Upper lobe of left lung (tissue), 4 donors: ENCODE data around the gene IRF2.
"Not testable (repeated sequence)": the region's sequence is repeated elsewhere in the genome, so short reads cannot be mapped to it uniquely, and the experiment has no call there.

Experiments
- POLR2A ChIP-seq, 4 donors: fragments of 450-650 bp; IDR thresholded peaks; one replicate each; pipeline ENCODE4 v1.5.1; 2016 to 2017; ENCODE audit warnings: antibody characterized with exemption in 4 of 4, mild to moderate bottlenecking in 2 of 4
- POLR2AphosphoS5 ChIP-seq, 2 donors: sonication (generic); formaldehyde crosslinking; IDR thresholded peaks; one replicate each; pipeline ENCODE4 v1.5.1; 2017; ENCODE audit warnings: antibody characterized with exemption in 2 of 2
- TF ChIP-seq, protein P1 (sequence below), 6 experiments: fragments of 450-650 bp in 4 of 6; fragments of 200-600 bp in 2 of 6; sonication (generic) in 2 of 6; IDR thresholded peaks; one replicate each; pipeline ENCODE4 v1.5.1; 2016 to 2019; ENCODE audit warnings: antibody characterized with exemption in 6 of 6

DNA sequence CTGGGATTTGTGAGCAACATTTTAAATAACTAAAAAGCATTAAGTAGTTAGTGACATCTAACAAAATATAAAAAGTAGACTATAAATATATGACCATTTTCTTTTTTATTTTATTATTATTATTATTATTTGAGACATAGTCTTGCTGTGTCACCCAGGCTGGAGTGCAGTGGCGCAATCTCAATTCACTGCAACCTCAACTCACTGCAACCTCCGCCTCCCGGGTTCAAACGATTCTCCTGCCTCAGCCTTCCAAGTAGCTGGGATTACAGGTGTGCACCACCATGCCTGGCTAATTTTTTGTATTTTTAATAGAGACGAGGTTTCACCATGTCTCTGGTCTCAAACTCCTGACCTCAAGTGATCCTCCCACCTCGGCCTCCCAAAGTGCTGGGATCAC lies 128.1 kb downstream of the IRF2 start:
- TF ChIP-seq, protein P1, sequence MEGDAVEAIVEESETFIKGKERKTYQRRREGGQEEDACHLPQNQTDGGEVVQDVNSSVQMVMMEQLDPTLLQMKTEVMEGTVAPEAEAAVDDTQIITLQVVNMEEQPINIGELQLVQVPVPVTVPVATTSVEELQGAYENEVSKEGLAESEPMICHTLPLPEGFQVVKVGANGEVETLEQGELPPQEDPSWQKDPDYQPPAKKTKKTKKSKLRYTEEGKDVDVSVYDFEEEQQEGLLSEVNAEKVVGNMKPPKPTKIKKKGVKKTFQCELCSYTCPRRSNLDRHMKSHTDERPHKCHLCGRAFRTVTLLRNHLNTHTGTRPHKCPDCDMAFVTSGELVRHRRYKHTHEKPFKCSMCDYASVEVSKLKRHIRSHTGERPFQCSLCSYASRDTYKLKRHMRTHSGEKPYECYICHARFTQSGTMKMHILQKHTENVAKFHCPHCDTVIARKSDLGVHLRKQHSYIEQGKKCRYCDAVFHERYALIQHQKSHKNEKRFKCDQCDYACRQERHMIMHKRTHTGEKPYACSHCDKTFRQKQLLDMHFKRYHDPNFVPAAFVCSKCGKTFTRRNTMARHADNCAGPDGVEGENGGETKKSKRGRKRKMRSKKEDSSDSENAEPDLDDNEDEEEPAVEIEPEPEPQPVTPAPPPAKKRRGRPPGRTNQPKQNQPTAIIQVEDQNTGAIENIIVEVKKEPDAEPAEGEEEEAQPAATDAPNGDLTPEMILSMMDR (IDR thresholded peaks at IDR 0.05): not testable (repeated sequence)
- TF ChIP-seq POLR2A, POLR2AphosphoS5 (IDR thresholded peaks at IDR 0.05): not testable (repeated sequence)
